HG03135 (cell line): Measurements from ENCODE around the gene TMEM120A.
"Not testable (repeated sequence)": the region's sequence is repeated elsewhere in the genome, so short reads cannot be mapped to it uniquely, and the experiment has no call there.

Experiments
- ATAC-seq: cut with Tn5 transposase; IDR thresholded peaks from one replicate; pipeline ENCODE4 v1.9.1; 2021; ENCODE audit warnings: mild to moderate bottlenecking, moderate library complexity; ENCODE audit not compliant: unreplicated experiment

The TMEM120A gene

DNA sequence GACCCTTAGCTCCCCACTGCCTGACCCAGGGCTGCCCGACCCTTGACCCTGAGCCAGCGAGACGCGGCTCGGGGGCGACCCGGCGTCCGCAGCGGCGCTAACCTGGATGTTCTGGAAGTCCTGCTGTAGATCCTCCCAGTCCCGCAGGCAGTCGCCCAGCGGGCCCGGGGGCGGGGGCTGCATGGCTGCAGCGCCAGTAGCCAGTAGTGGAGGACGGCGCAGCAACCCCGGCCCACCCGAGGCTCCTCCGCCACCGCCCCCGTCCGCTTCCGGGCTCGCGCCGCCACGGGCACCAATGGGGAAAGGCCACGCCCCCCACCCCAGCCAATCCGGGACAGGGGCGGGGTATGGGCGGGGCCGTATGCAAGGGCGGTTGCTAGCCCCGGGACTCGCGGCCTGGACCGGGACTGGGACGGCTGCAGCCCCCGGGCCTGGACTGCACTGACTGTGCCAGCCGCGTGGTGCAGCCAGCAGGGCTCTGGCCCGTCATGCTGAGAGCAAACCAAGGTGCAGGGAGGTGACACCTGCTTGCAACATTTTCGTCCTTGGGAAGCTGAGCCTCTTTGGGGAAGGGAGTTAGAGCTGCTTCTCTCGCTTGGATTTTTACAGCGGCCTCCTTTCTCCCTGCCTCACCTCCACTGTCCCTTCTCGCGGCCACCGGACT is at the start of gene TMEM120A:
TMEM120A (minus strand) TSS at position 208 of the 664 bp plus-strand sequence; CDS start at position 183, 25 bp downstream.
- ATAC-seq: peak; percentile 91

DNA sequence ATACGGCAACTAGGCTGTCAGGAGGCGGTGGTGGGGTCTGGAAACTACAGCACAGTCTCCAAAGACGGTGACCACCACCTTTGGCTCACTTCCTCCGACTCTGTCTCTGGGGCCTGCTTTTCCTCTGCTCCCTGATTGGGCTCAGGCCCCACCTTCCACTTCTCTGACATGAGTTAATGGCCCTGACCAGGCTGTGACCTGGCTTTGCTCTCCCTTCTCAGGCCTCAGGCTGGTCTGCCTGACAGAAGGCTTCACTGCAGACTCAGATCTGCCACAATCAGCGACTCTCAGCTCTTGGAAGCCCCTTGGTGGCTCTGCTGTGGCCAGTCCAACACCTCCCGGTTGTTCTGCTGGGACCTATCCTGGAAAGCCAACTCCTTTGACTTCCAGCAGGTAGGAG is 45.7 kb upstream of the TMEM120A start:
- no peak for ATAC-seq

DNA sequence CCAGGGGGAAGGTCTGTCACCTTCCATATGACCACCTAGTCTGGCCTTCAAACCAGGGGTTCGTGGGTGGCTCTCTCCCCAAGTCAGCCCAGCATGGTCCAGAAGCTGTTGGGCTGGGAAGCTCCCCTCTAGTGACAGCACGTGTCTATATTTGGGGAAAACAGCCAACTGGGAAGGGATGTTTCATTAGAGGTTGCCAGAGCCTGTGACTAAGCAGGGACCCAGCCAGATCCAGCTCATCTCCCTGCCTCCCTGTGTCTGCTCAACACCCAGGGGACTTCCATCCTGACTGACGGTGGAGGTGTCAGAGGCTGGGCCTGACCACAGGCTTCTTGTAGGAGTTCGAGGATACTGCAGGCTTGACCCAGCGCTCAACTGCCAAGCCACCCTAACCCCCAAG is 42.9 kb upstream of the TMEM120A start:
- ATAC-seq: no peak

DNA sequence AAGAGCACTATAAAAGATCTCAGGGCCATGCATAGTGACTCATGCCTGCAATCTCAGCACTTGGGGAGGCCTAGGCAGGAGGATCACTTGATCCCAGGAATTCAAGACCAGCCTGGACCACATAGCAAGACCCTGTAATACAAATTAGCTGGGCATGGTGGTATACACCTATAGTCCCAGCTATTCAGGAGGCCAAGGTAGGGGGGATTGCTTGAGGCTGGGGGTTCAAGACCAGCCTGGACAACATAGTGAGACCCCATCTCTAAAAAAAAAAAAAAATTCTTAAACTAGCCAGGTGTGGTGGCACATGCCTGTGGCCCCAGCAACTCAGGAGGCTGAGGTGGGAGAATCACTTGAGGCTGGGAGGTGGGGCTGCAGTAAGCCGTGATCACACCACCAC is 37.6 kb upstream of the TMEM120A start:
- ATAC-seq: no peak

DNA sequence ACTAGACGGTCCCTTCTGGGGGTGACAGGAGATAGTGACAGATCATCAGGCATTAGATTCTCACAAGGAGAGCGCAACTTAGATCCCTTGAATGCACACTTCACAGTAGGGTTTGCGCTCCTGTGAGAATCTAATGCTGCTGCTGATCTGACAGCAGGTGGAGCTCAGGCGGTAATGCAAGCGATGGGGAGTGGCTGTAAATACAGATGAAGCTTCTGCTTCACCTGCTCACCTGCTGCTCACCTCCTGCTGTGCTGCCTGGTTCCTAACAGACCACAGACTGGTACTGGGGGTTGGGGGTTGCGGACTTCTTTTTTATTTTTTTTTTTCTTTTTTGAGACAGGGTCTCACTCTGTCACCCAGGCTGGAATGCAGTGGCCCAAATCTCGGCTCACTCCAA is 35.3 kb upstream of the TMEM120A start:
- ATAC-seq: not testable (repeated sequence)

DNA sequence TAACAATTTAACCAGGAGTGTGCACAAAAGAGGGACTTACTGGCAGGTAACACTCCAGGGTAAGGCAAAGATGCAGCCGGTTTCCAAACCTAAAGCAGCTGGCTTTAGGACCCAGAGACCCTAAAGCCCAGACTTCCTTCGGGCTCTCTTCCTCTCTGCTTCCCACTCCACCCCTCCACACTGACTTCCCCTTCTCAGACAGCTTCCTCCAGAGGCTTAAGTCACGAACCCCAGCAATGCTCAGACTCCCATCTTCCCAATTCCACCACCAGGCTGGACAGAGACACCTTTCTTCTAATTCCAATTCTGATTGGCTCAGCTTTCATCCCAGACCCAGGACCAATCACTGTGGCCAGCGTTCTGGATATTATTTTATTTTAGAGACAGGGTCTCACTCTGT is 28.6 kb upstream of the TMEM120A start:
- no peak for ATAC-seq

DNA sequence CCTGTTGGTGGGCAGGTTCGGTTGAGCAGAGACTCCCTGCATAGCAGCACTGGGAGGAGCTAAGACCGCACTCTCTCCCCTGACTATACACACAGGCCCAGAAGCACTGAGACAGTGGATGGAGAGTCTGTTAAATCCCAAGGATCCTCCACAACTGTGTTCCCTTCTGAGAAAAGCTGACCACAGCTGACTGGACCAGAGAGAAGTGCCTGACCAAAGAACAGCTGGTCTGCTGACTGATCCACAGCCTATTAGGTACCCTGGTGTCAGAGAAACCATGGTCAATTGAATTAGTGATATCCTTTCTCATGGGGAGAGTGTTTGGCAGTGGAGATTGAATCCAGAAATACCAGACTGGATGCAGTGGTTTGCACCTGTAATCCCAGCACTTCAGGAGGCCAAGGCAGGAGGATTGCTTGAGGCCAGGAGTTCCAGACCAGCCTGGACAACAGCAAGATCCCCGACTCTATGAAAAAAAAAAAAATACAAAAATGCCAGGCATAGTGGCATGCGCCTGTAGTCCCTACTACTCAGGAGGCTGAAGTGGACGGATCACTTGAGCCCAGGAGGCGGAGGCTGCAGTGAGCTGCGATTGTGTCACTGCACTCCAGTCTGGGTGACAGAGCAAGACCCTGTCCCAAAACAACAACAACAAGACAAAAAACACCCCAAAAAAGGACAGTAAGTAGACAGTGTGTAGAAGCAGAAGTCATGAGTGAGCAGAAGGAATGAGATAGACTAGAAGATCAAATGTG is 27.8 kb upstream of the TMEM120A start:
- ATAC-seq: no peak

DNA sequence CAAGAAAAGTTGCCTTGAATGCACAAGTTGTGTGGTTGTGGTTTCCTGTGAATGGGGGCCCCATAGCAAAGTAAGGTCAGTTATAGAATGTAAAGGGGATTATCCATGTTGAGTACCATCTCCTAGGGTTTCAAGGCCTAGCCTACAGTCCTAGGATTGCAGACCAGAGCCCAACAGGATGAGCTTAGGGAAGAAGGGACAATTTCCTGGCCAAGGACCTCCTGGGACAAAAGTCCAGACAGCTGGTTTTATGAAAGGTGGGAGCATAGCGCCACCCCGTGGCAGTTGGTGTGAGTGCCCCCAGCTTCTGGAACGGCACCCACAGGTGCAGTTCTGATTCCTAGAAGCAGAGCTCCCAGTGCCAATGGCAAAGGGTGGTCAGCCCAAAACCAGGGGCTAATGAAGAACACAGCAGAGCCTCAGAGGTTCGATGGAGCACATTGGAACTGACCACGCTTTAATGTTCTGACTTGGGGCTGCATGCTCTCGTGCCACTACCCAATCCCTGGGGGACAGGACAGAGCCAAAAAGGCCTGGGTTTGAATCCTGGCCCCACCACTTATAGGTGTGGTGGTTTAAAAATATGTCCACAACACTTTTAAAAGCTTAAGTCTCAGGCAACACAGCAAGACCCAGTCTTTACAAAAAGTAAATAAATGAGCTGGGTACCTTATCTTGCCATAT is 25.8 kb upstream of the TMEM120A start:
- no peak for ATAC-seq

DNA sequence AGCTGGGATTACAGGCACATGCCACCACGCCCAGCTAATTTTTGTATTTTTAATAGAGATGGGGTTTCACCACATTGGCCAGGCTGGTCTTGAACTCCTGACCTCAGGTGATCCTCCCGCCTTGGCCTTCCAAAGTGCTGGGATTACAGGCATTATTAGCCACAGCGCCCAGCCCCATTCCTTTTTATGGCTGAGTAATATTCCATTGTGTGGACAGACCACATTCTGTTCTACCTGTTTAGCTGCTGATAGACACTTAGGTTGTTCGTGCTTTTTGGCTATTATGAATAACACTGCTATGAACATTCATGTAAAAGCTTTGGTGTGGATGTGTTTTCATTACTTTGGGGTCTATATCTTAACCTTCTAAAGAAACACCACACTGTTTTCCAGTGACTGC is 24.1 kb upstream of the TMEM120A start:
- ATAC-seq: not testable (repeated sequence)

DNA sequence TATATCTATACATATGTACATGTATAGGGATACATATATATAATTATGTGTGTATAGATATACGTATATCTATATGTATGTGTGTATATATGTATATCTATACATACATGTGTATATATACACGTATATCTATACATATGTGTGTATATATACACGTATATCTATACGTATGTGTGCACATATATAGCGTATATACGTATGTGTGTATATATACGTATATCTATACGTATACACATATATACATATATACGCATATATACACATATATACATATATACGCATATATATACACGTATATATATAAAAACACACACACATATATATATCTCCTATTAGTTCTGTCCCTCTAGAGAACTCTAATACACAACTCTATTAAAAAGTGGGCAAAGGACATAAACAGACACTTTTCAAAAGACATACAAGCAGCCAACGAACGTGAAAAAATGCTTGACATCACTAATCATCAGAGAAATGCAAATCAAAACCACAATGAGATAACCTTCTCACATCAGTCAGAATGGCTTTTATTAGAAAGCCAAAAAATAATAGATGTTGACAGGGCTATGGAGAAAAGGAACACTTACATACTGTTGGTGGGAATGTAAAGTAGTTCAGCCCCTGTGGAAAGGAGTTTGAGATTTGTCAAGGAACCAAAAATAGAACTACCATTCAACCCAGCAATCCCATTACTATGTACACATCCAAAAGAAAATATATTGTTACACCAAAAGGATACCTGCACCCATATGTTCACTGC is 22.0 kb upstream of the TMEM120A start:
- no peak for ATAC-seq

DNA sequence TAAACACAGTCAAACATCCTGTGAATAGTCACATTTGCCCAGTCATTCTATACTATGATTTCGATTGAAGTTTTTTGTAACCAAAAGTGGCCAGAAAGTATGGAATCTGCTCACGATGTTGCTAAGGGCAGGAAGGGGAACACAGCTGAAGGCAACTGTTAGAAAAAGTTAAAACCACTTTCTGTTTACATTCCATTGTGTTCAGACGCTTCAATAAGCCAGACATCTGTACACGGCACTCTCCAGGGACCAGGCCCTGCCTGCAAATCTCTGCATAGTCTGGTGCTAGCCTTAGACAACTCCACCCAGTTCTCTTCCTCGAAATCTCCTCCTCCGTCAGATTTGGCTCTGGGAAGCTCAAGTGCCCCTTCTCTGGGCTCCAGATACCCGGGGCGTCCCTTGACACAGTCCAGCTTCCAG is 17.1 kb upstream of the TMEM120A start:
- no peak for ATAC-seq

DNA sequence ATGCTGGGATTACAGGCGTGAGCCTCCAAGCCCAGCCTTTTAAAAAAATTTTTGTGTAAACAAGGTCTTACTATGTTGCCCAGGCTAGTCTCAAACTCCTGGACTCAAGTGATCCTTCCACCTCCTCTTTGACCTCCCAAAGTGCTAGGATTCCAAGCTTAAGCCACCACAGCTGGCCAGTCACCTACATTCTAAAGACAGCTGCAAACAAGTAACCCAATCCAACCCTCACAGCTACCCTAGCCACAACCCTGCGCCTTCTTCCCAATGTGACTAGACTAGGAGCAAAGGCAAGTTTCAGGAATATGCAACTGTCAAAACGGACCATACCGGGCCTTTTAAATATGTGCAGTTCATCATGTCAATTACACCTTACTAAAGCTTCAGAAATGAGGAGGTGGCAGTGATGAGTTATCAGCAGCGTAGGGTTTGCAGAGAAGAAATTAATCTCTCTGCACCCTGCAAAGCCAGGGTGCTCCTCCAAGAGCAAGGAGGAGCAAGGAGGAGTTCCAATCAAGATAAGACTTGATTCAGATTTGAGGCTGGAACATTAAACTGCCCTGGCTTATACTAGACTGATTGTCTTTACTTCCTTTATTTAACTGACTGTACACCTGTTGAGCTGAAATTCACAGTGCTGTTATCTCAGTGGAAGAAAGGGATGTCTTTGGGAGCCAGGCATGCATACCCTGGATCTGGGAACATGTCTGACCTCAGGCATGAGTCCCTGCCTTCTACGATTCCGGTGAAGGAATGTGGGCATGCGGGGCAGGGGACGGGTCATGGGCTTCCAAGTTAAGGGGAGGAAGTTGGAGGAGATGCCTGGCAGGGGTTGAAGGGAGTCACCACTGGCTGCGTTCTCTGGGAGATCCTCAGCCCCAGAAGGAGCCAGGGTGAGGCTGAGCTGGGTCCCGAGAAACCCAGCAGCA is 15.5 kb upstream of the TMEM120A start:
- no peak for ATAC-seq

DNA sequence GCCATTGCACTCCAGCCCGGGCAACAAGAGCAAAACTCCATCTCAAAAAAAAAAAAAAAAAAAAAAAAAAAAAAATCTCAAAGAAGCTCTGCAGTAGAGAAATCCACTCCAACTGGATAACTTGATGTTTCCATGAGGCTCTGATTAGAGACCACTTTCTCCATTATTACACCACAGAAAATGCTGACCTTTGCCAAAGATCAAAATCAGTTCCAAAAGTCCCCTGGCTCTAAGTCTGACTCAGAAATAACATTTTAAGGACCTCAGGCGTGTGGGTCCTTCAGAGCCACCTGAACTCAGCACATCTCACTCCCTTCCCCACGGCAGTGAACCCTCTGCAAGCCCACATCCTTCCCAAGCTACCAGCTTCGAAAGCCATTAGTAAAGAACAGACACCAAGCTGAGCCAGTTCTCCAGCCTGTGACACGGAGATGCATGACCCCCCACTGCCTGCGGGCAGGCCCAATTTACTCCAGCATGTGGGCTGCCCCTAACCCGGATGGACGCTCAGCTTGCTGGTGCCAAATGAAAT is 13.8 kb upstream of the TMEM120A start:
- ATAC-seq: no peak

DNA sequence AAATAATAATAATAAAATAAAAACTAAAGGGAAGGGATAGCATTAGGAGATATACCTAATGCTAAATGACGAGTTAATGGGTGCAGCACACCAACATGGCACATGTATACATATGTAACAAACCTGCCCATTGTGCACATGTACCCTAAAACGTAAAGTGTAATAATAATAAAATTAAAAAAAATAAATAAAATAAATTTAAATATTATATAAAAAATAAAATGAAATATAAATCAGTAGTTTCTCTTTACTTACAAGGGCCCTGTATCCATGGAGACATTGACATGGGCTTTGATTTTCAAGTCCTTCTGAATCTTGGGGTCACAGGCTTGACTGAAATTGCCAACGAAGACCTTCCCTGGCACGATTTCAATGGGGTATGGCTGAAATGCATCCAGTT is 10.6 kb upstream of the TMEM120A start:
- ATAC-seq: not testable (repeated sequence)

DNA sequence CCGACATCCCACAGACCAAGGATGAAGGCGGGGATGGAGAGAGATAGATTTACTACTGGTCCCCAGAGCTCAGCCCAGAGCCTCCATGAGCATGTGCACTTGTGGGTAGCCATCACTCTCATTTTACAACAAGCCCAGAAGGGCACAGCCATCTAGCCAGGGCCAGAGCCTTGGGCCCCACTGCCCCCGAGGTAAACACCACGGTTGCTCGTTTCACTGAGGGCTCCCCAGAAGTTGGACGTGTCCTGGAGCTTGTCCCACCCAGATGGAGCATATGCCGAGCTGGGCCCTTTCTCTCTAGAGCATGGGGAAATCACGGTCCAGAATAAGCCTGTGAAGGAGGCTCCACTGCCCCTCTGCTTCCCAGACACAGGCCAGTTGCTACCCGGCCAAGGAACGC is 9.0 kb upstream of the TMEM120A start:
- ATAC-seq: no peak

DNA sequence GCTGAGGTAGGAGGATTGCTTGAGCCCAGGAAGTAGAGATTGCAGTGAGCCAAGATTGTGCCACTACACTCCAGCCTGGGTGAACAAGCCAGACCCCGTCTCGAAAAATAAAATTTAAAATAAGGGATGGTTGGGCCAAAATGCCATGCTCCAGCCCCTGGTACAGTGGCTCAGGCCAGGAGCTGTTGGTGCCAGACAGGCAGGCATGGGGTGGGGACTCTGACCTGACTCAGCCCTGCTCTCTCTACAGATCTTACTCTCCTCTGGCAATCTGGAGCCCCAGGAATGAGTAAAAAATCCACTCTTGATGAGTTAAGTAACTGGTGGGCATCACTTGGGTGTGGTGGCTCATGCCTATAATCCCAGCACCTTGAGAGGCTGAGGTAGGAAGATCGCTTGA is 8.4 kb upstream of the TMEM120A start:
- no peak for ATAC-seq

DNA sequence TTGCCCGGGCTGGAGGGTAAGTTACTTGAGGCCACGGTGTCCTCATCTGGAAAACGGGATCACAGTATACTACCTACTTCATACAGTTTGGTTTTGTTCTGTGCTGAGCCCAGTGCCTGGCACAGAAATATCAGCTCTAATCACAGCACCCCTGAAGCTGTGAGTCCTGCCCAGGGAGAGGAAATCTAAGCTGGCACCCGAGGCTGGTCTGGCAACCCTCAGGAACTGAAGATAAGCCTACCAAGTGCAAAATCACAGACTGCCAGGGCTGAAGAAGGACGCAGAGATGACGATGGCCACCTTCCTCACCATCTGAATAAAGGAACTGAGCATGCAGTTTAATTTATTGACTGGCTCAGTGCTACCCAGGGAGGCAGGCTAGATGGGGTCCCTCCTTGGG is 7.7 kb upstream of the TMEM120A start:
- ATAC-seq: no peak

DNA sequence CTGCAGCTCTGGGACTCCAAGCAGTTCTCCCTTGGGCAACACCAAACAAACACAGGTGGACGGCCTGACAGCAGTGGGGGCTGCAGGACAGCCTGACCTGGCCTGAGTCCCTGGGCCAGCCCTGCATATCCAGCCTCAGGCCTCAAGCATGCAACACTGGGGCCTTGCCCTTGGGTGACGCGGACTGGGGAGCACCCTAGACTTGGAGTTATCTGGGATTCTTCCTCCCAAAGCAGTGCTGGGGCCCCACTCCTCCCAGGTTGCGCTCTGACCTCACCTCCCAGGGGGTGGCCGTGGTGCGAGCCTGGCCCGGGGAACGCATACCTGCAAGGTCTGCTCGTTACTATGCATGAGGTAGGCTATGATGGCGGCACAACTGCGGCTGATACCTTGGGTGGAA is 6.2 kb upstream of the TMEM120A start:
- ATAC-seq: no peak

DNA sequence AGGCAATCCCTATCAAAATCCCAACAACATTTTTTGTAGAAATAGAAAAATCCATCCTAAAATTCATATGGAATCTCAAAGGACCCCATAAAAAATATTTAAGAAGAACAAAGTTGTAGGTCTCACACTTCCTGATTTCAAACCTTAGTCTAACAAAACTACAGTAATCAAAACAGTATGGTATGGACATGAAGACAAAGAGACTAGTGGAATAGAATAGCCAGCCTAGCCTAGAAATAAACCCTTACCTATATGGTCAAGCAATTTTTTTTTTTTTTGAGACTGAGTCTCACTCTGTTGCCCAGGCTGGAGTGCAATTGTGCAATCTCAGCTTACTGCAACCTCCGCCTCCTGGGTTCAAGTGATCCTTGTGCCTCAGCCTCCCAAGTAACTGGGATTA is 3.6 kb upstream of the TMEM120A start:
- no peak for ATAC-seq

DNA sequence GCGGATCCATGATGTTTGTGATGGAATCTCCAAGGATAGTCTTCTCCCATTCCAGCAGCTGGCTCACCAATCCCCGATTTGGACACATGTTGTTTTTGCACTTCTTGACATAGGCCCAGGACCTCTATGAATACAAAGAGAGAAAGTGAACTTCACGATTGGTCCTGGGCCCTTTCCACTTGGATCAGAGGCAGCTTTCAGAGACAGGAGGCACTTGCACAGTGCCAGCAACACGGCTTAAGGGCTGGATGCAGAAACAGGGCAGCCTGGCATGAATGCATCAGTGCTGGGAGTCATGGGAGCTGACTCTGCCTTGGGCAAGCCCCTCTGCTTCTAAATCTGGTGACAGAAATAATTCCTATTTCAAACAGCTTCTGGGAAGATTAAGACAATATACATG is 2.1 kb upstream of the TMEM120A start:
- no peak for ATAC-seq
